ENCODE measurements around the gene MACIR.

The MACIR gene

GRCh38 chr5:103293719-103294118 lies 35.2 kb downstream of the MACIR start:
- no peak for ATAC-seq

DNA sequence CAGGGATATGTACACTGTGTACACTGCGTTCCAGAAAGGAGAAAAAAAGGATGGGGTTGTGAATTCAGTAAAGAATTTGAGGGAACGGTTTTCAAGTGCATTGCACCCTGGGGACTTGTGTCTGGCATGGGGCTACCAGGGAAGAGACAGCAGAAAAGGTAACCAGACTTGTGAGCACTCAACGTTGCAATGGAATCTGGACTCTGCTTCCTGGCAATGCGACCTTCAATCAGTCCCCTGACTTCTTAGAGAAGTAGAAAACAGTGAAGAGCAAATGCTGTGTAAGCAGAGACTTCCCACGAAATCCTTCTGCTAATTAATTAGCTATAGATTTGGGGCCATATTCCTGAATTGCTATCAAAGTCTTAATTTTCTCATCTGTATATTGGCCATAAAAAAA lies 36.3 kb downstream of the MACIR start:
- no peak for ATAC-seq

GRCh38 chr5:103295424-103295823 lies 36.9 kb downstream of the MACIR start:
- ATAC-seq = no peak

DNA sequence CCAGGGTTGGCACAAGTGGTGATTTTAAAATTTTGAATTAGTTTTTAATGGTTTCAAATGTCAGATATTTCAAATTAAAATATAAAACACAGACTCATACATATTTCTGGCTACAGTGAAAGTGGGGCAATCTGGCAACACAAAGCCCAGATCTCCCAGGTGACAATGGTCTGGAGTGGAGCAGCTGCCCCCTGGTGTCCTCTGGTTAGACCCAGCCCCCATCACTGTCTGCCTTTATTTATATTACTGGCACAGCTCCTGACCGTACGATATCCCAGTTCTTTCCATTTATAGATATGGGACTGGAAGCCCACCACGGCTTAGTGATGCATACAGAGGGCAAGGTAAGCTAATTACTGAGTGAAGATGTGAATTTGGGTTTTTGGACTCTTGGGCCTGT lies 37.3 kb downstream of the MACIR start:
- no peak for ATAC-seq

DNA sequence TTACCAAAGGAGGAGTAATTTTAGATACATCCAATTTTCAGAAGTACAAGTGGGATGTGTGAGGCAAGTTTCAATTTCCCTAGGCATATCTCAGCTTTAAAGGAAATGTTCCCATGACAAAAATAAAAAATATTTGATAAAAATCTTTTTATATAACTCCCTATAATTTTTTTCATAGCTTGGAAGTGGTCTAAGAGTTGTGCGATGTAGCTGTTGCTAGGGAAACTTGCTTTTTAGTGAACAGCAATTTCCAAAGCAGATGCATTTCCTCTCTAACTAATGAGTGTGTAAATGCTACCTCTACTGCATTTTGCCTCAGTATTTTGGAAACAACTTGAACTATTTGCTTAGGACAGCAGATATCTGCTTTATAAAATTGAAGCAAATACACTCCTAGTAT lies 39.6 kb downstream of the MACIR start:
- ATAC-seq = no peak

GRCh38 chr5:103298607-103299188 lies 40.1 kb downstream of the MACIR start:
- no peak for ATAC-seq

DNA sequence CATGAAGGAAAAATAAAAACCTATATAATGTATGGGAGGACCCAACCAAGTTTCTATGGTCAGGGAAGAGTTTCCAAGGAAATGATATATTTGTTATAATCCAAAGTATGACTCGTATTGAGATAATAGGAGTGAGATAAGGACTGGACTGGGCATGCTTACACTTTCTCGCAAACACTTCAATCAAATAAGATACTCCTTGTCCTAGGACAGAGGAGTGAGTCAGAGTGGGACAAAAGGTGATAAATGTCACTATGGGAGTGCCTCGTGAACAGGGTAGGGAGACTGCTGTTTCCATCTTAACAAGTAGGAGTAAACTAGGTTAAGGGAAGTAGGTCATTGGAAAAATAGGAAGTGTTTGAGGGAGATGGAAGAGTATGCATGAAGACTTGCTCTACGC lies 47.2 kb downstream of the MACIR start:
- ATAC-seq = no peak

DNA sequence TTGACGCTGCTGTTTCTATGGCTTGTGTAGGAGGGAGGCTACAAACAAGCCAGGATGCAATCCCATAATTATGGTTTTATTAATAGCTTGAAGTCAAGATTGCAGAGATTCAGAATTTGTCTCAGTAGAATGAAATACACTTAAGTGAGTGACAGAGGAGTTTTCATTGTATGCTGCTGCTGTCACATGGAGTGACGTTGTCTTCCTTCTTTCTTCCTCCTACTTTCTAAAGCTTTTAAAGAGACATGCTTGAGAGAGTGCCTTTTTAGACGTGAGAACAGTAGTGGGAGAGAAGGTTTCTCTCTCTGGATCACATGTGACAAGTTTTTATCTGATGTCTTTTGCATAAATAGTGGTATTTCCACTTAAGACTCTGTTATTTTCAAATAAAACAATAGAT lies 48.9 kb downstream of the MACIR start:
- ATAC-seq = no peak

DNA sequence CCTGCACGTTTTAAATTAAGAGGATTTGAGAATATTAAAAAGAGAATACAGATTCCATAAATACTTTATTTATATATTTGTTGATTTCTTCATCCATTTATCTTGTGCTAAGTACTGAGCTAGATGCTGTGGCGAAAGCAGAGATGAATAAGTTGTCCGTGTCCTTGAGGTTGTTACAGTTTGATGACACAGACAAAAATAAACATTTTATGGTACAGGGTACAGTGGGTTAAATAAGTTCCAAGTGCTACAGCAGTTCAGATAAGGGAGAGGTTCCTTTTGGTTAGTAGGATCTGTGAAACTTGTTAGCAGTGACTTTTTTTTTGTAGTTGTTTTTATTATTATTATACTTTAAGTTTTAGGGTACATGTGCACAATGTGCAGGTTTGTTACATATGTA lies 50.2 kb downstream of the MACIR start:
- no peak for ATAC-seq

DNA sequence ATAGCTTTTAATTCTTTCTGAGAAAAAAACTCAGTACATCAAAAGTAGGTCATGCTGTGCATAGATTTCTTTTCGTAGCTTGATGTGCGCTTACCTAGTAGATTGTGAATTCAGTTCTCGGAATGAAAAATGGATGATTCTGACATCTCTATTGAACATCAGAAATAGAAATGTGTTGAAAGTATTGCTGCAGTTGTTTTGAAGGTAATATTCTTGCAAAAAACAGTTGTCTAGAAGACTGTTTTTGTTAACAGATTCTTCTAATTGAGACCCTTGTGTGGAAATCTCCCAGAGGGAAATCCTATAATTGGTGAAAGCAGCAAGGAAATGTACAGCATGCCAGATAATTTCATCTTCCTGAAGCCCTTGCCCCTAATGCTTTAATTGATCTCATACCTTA lies 54.5 kb downstream of the MACIR start:
- no peak for ATAC-seq

DNA sequence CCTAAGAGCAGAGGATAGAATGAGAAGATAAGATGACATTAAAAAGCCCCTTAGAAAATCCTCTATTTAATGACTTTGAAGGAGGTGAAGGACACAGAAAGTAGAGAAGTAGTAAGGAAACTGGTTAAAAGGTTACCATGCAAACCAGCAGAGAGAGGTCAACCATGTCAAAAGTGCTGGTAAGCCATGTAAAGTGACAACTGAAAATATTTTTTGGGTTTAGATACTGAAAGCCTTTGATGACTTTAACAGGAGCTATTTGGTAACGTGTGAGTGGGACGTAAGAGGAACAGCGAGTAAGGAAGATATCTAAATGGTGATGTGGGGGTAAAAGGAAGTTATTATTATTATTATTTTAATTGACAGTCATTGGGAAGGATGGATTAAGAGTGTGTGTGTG lies 56.9 kb downstream of the MACIR start:
- no peak for ATAC-seq

DNA sequence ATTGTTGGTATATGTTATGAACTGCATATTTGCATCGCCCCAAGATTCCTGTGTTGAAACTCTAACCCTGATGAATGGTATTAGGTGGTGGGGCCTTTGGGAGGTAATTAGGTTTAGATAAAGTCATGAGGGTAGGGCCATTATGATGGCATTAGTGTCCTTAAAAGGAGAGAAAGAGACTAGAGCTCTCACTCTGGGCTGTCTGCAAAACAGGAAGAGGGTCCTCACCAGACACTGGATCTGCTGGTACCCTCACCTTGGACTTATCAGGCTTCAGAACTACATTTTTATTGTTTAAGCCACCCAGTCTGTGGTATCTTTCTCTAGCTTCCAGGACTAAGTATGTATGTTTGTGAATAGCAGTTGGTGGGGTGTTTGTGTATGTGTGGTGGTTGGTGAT lies 68.9 kb downstream of the MACIR start:
- ATAC-seq = no peak

- ATAC-seq = no peak
These were observed 69.3 kb downstream of the MACIR start for GRCh38 chr5:103327893-103328292.
